Uterus (tissue), 2 donors: ENCODE data around the gene PPP2R2C.

Experiments used
- CTCF ChIP-seq, 4 experiments: fragments of 200-600 bp in 2 of 4; fragments of 450-650 bp in 2 of 4; sonication (generic) in 2 of 4; IDR thresholded peaks; one replicate each; pipeline ENCODE4 v1.5.1; 2016 to 2019; ENCODE audit warnings: antibody characterized with exemption in 4 of 4, mild to moderate bottlenecking in 2 of 4, moderate library complexity in 1 of 4
- POLR2A ChIP-seq, 2 donors: fragments of 450-650 bp; IDR thresholded peaks; one replicate each; pipeline ENCODE4 v1.6.1; 2016; ENCODE audit warnings: antibody characterized with exemption in 2 of 2, mild to moderate bottlenecking in 1 of 2, moderate library complexity in 1 of 2

DNA sequence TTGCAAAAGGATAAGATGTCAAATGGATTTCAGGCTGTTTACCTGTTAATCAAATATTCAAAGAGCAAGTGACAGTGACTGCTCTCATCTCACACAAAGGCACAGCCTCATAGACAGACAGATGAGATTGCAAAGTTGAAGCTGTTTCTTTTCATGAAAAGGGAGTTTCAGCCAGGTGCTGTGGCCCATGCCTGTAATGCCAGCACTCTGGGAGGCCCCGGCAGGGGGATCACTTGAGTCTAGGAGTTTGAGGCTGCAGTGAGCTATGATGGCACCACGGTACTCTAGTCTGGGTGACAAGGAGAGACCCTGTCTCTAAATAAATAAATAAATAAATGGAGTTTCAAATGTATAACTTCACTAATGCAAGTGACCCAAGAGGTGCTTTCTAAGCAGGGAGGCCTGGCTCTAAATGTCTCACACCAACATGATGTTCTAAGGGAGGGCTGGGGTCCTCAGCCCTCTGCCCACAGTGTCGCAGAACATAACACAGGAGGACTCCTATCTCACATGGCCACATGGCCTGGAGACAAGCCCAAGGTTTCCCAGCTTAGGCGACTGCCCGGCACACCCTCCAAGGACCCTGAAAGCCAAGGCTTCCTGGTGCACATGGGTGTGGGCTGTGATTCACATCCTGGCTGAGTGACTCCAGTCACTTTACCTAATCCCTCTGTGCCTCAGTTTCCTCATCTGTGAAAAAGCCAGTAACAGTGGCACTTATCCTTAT, 26.8 kb downstream of the PPP2R2C start:
- no peak for TF ChIP-seq CTCF (IDR thresholded peaks at IDR 0.05)
- no peak for TF ChIP-seq POLR2A (IDR thresholded peaks at IDR 0.05)
